Measurements from ENCODE around the gene SFXN5.

GRCh38 chr2:73110168-73111072, 38.9 kb upstream of the SFXN5 start:
- TF ChIP-seq CTCF (IDR thresholded peaks at IDR 0.05; ENCODE audit: insufficient read depth, low read depth, low read length) (no peak), EZH2 (IDR thresholded peaks at IDR 0.05; ENCODE audit: insufficient read depth, low read length) (no peak)
